ENCODE results near the gene UVRAG. TPM values are rescaled to one million over a fixed set of nuclear protein-coding genes. Genes with fewer than 3 reads are reported as not detected.
"Not testable (repeated sequence)": the region's sequence is repeated elsewhere in the genome, so short reads cannot be mapped to it uniquely, and the experiment has no call there.

UVRAG gene
- total and polyA plus RNA-seq, 8 donors, result 4.7 to 55.5 (median 20.5) TPM

- H3K9me3 ChIP-seq, result no peaks in the 10 kb centered on the region
- intact Hi-C loops (cut with DNase I; ENCODE audit: low total_unique reads), result no loop called here
- 96 to 100% (median 98%) methylated on average over 2 of the region's 2 CpGs for WGBS, 5 donors
These were observed 149.1 kb downstream of the UVRAG start for GRCh38 chr11:75964071-75964470.

GRCh38 chr11:75966537-75967287, 151.7 kb downstream of the UVRAG start:
- H3K4me3 ChIP-seq, result no peak overlapping the region
- no peak for TF ChIP-seq EP300 (IDR thresholded peaks at IDR 0.05)
- TF ChIP-seq POLR2AphosphoS5 (IDR thresholded peaks at IDR 0.05), result no peak
- TF ChIP-seq CTCF (IDR thresholded peaks at IDR 0.05), result no peak
- no peak for TF ChIP-seq POLR2A (IDR thresholded peaks at IDR 0.05)
- no peak overlapping the region for H3K27ac ChIP-seq
- no peak for DNase-seq
- intact Hi-C loops (cut with DNase I; ENCODE audit: low total_unique reads), result no loop called here
- no peaks in the 10 kb centered on the region for H3K27me3 ChIP-seq
- H3K9me3 ChIP-seq, result no peaks in the 10 kb centered on the region
- peaks cover 0 to 13% (median 6%) of the 10 kb centered on the region in 4 donors for H3K4me1 ChIP-seq
- H3K36me3 ChIP-seq, result no peaks in the 10 kb centered on the region

More at GRCh38 chr11:75964071-75964470, 149.1 kb downstream of the UVRAG start:
- no peak for TF ChIP-seq POLR2AphosphoS5 (IDR thresholded peaks at IDR 0.05)
- no peak for TF ChIP-seq CTCF (IDR thresholded peaks at IDR 0.05)
- no peak for TF ChIP-seq EP300 (IDR thresholded peaks at IDR 0.05)
- no peak for TF ChIP-seq POLR2A (IDR thresholded peaks at IDR 0.05)
- DNase-seq, result no peak
- no peak overlapping the region for H3K27ac ChIP-seq
- H3K27me3 ChIP-seq, result no peaks in the 10 kb centered on the region
- no peaks in the 10 kb centered on the region for H3K36me3 ChIP-seq
- H3K4me3 ChIP-seq, result no peak overlapping the region
- peaks cover 0 to 13% (median 6%) of the 10 kb centered on the region in 4 donors for H3K4me1 ChIP-seq

GRCh38 chr11:75968021-75968625, 153.1 kb downstream of the UVRAG start:
- H3K9me3 ChIP-seq, result peaks cover 0 to 7% (median 0%) of the 10 kb centered on the region in 4 donors
- intact Hi-C loops (cut with DNase I; ENCODE audit: low total_unique reads), result no loop called here
- TF ChIP-seq EP300 (IDR thresholded peaks at IDR 0.05) (no peak), POLR2AphosphoS5 (IDR thresholded peaks at IDR 0.05) (no peak), POLR2A (IDR thresholded peaks at IDR 0.05) (no peak), CTCF (IDR thresholded peaks at IDR 0.05) (no peak)
- no peaks in the 10 kb centered on the region for H3K36me3 ChIP-seq
- peaks cover 0 to 13% (median 6%) of the 10 kb centered on the region in 4 donors for H3K4me1 ChIP-seq
- no peak for DNase-seq
- no peak overlapping the region for H3K4me3 ChIP-seq
- no peaks in the 10 kb centered on the region for H3K27me3 ChIP-seq
- 71 to 90% (median 83%) methylated on average over 2 of the region's 2 CpGs for WGBS, 5 donors
- H3K27ac ChIP-seq, result no peak overlapping the region

- TF ChIP-seq EP300 (IDR thresholded peaks at IDR 0.05), result no peak
- no peak for TF ChIP-seq CTCF (IDR thresholded peaks at IDR 0.05)
- no peak for TF ChIP-seq POLR2A (IDR thresholded peaks at IDR 0.05)
- TF ChIP-seq POLR2AphosphoS5 (IDR thresholded peaks at IDR 0.05), result no peak
- H3K27ac ChIP-seq, result no peak overlapping the region
- 66 to 81% (median 69%) methylated on average over 5 of the region's 5 CpGs for WGBS, 5 donors
- H3K9me3 ChIP-seq, result peaks cover 0 to 9% (median 0%) of the 10 kb centered on the region in 4 donors
- H3K27me3 ChIP-seq, result no peaks in the 10 kb centered on the region
- H3K4me3 ChIP-seq, result no peak overlapping the region
- intact Hi-C loops (cut with DNase I; ENCODE audit: low total_unique reads), result no loop called here
- H3K36me3 ChIP-seq, result no peaks in the 10 kb centered on the region
- H3K4me1 ChIP-seq, result peaks cover 0 to 13% (median 6%) of the 10 kb centered on the region in 4 donors
- no peak for DNase-seq
These were observed 154.8 kb downstream of the UVRAG start for GRCh38 chr11:75969626-75970308.

- H3K36me3 ChIP-seq; intact Hi-C loops (cut with DNase I; ENCODE audit: low total_unique reads); DNase-seq; H3K4me1 ChIP-seq; H3K4me3 ChIP-seq; H3K9me3 ChIP-seq; H3K27ac ChIP-seq; H3K27me3 ChIP-seq: not testable (repeated sequence)
- WGBS, 5 donors, result 78 to 100% (median 95%) methylated on average over 3 of the region's 3 CpGs
These were observed 158.7 kb downstream of the UVRAG start for GRCh38 chr11:75973710-75974109.

GRCh38 chr11:75979075-75979474, 164.1 kb downstream of the UVRAG start:
- H3K27me3 ChIP-seq; H3K36me3 ChIP-seq; H3K9me3 ChIP-seq; H3K27ac ChIP-seq; intact Hi-C loops (cut with DNase I; ENCODE audit: low total_unique reads); H3K4me3 ChIP-seq; H3K4me1 ChIP-seq; DNase-seq: not testable (repeated sequence)
- WGBS, 5 donors, result 87 to 94% (median 93%) methylated on average over 5 to 6 of the region's 6 CpGs

Measured in stomach (tissue), 9 donors.